Measurements from ENCODE around the gene HSDL2.
"Not testable (repeated sequence)": the region's sequence is repeated elsewhere in the genome, so short reads cannot be mapped to it uniquely, and the experiment has no call there.

HSDL2 gene

GRCh38 chr9:112403614-112404201 is 23.8 kb downstream of the HSDL2 start:
- no peak for DNase-seq

GRCh38 chr9:112404508-112404932 is 24.6 kb downstream of the HSDL2 start:
- no peak for DNase-seq

- DNase-seq = no peak
Measured at GRCh38 chr9:112408275-112408674, 28.4 kb downstream of the HSDL2 start.

GRCh38 chr9:112408819-112409218 is 28.9 kb downstream of the HSDL2 start:
- DNase-seq = no peak

- DNase-seq = no peak
Measured at GRCh38 chr9:112409758-112410157, 29.9 kb downstream of the HSDL2 start.

GRCh38 chr9:112411626-112412027 is 31.7 kb downstream of the HSDL2 start:
- DNase-seq = no peak

- not testable (repeated sequence) for DNase-seq
Measured at GRCh38 chr9:112413728-112414127, 33.8 kb downstream of the HSDL2 start.

- no peak for DNase-seq
Measured at GRCh38 chr9:112420208-112420607, 40.3 kb downstream of the HSDL2 start.

GRCh38 chr9:112421771-112422222 is 41.9 kb downstream of the HSDL2 start:
- no peak for DNase-seq

GRCh38 chr9:112422417-112423148 is 42.7 kb downstream of the HSDL2 start:
- DNase-seq = no peak

GRCh38 chr9:112430006-112430522 is 50.2 kb downstream of the HSDL2 start:
- DNase-seq = no peak

- DNase-seq = no peak
Measured at GRCh38 chr9:112433499-112434392, 53.8 kb downstream of the HSDL2 start.

- no peak for DNase-seq
Measured at GRCh38 chr9:112434487-112434886, 54.6 kb downstream of the HSDL2 start.

- no peak for DNase-seq
Measured at GRCh38 chr9:112437406-112437805, 57.5 kb downstream of the HSDL2 start.

- peak; percentile 9 for DNase-seq
Measured at GRCh38 chr9:112439171-112439570, 59.3 kb downstream of the HSDL2 start.

- DNase-seq = peak; percentile 52
Measured at GRCh38 chr9:112439825-112440224, 59.9 kb downstream of the HSDL2 start.

- no peak for DNase-seq
Measured at GRCh38 chr9:112443200-112443599, 63.3 kb downstream of the HSDL2 start.

- no peak for DNase-seq
Measured at GRCh38 chr9:112443636-112444035, 63.7 kb downstream of the HSDL2 start.

- no peak for DNase-seq
Measured at GRCh38 chr9:112445196-112445595, 65.3 kb downstream of the HSDL2 start.

- no peak for DNase-seq
Measured at GRCh38 chr9:112446080-112446479, 66.2 kb downstream of the HSDL2 start.

- no peak for DNase-seq
Measured at GRCh38 chr9:112446526-112446925, 66.6 kb downstream of the HSDL2 start.

GRCh38 chr9:112447283-112447761 is 67.4 kb downstream of the HSDL2 start:
- no peak for DNase-seq

GRCh38 chr9:112462855-112463254 is 82.9 kb downstream of the HSDL2 start:
- DNase-seq = no peak

All from NCI-H1105 treated with DMSO at 0.1 percent for 48 hours (cell line).